Body of pancreas (tissue), 4 donors: Measurements from ENCODE around the gene PPP1CA. TPM values are rescaled to one million over a fixed set of nuclear protein-coding genes. Genes with fewer than 3 reads are reported as not detected.
A peak's percentile ranks its signal among the peaks of the same experiment; 100 is the strongest.

Source experiments
- ATAC-seq: fragments of 150-250 bp; one replicate; pipeline ENCODE4 v1.9.1; 2016
- DNase-seq, 4 donors: peaks; one replicate each; pipeline ENCODE4 v3.0.0-alpha.2; 2019
- H3K27ac ChIP-seq, 4 donors: fragments of 200-600 bp; sonication (generic); 1 replicate in 3 of 4; 2 replicates in 1 of 4; pipeline versions ENCODE4 v1.5.1 to v1.6.1; 2016 to 2019; ENCODE audit warnings: mild to moderate bottlenecking in 1 of 4, mixed read lengths in 1 of 4, moderate library complexity in 1 of 4
- H3K27me3 ChIP-seq, 2 donors: fragments of 200-600 bp; sonication (generic); one replicate each; pipeline ENCODE4 v1.6.0; 2016; ENCODE audit warnings: mild to moderate bottlenecking in 1 of 2
- H3K36me3 ChIP-seq, 2 donors: fragments of 200-600 bp; sonication (generic); replicated peaks in 1 of 2; 2 replicates each; pipeline ENCODE4 v1.5.1; 2016; ENCODE audit warnings: low read depth in 2 of 2; ENCODE audit not compliant: insufficient read depth in 1 of 2
- H3K4me1 ChIP-seq: fragments of 200-600 bp; sonication (generic); one replicate; pipeline ENCODE4 v1.6.0; 2016
- H3K4me3 ChIP-seq, 2 donors: fragments of 200-600 bp; sonication (generic); 1 replicate in 1 of 2; 2 replicates in 1 of 2; pipeline ENCODE4 v1.5.1; 2016 to 2019
- H3K9me3 ChIP-seq, 3 donors: fragments of 200-600 bp; sonication (generic); 1 replicate in 2 of 3; 2 replicates in 1 of 3; pipeline ENCODE4 v1.5.1; 2016
- POLR2A ChIP-seq, 3 donors: fragments of 450-650 bp; IDR thresholded peaks; one replicate each; pipeline ENCODE4 v1.6.1; 2016; ENCODE audit warnings: antibody characterized with exemption in 3 of 3, mild to moderate bottlenecking in 2 of 3
- WGBS, 2 donors: methylation state at CpG; one replicate each; pipeline ENCODE4 v1.1.5; 2017; 5-methylcytosine and 5-hydroxymethylcytosine counted together
- intact Hi-C: fragments of 100-400 bp; cut with DNase I; formaldehyde crosslinking; loops from one replicate; pipeline ENCODE4 v1.15.1; 2023
- total RNA-seq, 2 donors: library from RNA; depleted of rRNA; stranded (reverse); fragments of >200 nt; gene quantifications; one replicate each; pipeline ENCODE4 v1.1.0, GENCODE V29; 2016
- TF ChIP-seq, protein P1 (sequence below), 7 experiments: fragments of 450-650 bp in 4 of 7; fragments of 200-600 bp in 3 of 7; sonication (generic) in 3 of 7; IDR thresholded peaks; one replicate each; pipeline ENCODE4 v1.5.1; 2016 to 2019; ENCODE audit warnings: antibody characterized with exemption in 7 of 7

PPP1CA gene
- total RNA-seq, 2 donors from 2014 or later: 81.1 to 104 TPM

DNA sequence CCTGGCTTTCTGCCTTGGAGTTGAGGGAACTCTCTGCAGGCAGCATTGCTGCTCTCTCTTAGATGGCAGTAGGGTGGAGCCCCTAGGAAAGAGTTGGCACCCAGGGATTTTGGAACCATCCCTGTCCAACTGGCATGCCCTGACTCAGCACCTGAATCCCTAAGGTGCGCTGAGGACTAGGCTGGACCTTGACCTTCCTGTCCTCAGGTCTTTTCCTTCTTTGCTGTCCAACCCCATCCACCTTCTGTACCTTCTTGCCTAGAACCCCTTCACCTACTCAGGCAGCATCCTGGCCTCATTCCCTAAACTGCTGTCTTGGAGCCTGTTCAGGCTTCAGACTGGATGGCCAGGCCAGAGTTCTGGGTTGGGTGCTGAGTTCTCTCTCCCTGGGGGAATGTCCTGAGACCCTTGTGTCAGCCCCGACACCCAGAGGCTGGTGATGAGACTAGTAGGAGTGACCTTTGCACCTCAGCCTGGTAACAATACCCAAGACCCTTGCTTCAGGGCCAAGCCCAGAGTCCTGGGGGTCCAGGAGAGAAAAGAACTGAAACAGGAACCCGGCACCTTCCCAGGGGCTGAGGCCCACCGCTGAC is 45.8 kb downstream of the PPP1CA start:
- Histone ChIP-seq H3K27ac (peak overlapping the region; percentile 98 to 100 (median 98)), H3K4me3 (no peak overlapping the region), H3K9me3 (no peaks in the 10 kb centered on the region), H3K27me3 (no peaks in the 10 kb centered on the region), H3K36me3 (no peaks in the 10 kb centered on the region), H3K4me1 (peaks cover 62% of the 10 kb centered on the region)
- 47 to 63% methylated on average over 2 to 4 of the region's 4 CpGs for WGBS, 2 donors
- intact Hi-C loops: no loop called here
- TF ChIP-seq, protein P1, sequence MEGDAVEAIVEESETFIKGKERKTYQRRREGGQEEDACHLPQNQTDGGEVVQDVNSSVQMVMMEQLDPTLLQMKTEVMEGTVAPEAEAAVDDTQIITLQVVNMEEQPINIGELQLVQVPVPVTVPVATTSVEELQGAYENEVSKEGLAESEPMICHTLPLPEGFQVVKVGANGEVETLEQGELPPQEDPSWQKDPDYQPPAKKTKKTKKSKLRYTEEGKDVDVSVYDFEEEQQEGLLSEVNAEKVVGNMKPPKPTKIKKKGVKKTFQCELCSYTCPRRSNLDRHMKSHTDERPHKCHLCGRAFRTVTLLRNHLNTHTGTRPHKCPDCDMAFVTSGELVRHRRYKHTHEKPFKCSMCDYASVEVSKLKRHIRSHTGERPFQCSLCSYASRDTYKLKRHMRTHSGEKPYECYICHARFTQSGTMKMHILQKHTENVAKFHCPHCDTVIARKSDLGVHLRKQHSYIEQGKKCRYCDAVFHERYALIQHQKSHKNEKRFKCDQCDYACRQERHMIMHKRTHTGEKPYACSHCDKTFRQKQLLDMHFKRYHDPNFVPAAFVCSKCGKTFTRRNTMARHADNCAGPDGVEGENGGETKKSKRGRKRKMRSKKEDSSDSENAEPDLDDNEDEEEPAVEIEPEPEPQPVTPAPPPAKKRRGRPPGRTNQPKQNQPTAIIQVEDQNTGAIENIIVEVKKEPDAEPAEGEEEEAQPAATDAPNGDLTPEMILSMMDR (IDR thresholded peaks at IDR 0.05): no peak
- no peak for TF ChIP-seq POLR2A (IDR thresholded peaks at IDR 0.05)
- ATAC-seq (no peak), DNase-seq (no peak)

DNA sequence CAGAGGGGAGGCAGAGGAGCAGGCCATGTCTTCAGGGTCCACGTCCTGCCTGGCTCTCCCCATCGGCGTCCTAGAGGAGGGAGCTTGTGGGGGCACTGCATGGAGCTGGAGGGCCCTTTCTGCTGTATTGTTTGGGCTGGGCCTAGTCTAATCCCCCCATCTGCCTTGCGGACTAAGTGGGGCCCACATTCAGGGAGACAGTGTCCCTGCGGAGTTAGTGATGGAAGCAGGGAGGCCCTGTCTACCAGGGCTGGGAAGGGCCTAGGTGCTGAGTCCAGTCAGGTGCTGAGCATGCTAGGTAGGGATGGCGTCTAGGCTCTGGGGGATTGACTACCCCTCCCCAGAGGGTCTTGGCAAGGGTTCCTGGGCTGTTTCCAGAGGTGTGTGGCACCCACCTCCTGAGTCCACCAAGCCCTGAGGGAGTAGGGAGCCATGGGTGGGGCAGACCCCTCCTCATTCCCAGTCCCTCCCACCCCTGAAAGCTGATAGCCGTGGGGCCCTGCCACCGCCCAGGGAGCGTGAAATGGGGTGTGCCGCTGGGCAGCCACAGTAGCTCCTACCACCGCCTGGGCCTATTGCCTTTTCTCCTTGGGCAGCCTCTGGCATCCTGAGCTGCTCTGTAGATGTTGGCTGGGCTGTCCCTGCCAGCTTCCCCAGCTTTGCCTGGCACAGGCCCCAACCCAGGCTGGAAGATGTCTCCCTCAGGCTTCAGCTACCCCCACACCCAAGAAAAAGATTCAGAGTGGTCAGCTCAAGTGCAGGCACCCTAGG is 46.5 kb downstream of the PPP1CA start:
- no peaks in the 10 kb centered on the region for H3K27me3 ChIP-seq
- DNase-seq: peak in 1 of 4 donors; percentile 30
- peaks cover 67% of the 10 kb centered on the region for H3K4me1 ChIP-seq
- TF ChIP-seq POLR2A (IDR thresholded peaks at IDR 0.05): no peak
- TF ChIP-seq, protein P1 (IDR thresholded peaks at IDR 0.05): no peak
- no peak overlapping the region for H3K4me3 ChIP-seq
- no peak for ATAC-seq
- peak overlapping the region; percentile 98 to 100 (median 98) for H3K27ac ChIP-seq
- no peaks in the 10 kb centered on the region for H3K36me3 ChIP-seq
- 73 to 83% methylated on average over 2 to 11 of the region's 11 CpGs for WGBS, 2 donors
- intact Hi-C loops: no loop called here
- no peaks in the 10 kb centered on the region for H3K9me3 ChIP-seq

DNA sequence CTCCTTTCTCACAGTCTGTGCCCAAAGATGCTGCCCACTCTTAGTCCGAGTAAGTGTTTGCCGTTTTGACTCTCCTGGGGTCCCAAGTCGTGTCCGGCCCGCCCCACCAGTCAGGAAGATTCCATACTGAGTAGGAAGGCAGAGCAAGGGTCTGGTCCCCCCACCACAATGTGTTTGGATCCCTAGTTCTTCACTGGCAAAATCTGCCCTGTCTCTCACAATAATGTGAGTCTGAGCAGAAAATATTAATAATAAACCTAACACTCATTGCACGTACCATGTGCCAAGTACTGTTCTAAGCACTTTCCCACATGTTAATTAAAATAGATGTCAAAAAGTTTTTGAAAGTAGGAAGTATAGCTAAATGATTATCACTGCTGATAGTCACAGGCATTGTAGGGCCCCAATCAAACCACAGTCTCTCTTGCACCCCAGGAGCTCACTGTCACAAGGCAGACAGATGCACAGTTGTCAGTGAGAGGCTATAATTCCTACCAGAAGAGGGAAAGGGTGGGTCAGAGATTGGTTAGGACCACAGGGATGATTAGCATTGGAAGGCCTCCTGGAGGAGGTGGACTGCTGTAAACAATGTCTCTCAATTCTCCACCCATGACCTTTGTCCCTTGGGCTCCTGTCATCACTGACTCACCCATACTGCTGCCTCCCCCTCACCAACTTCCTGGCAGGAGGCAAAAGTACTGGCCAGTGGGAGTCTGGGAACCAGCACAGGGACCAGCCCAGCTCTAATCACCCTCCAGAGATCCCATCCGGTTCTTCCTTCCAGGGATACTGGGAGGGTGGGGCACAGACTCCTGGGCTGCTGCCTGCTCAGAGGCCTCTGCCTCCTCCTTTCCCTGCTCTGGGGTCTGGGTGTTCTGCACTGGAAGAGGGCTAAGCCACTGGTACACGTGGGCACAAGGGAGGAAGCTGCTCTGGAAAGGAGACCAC is 47.3 kb downstream of the PPP1CA start:
- Histone ChIP-seq H3K4me1 (peaks cover 75% of the 10 kb centered on the region), H3K27ac (peak overlapping the region; percentile 98 to 100 (median 98)), H3K36me3 (no peaks in the 10 kb centered on the region), H3K9me3 (no peaks in the 10 kb centered on the region), H3K27me3 (no peaks in the 10 kb centered on the region), H3K4me3 (peak overlapping the region in 1 of 2 donors; percentile 62)
- whole genome bisulfite sequencing, 2 donors: 3 to 14% methylated on average over 5 to 7 of the region's 8 CpGs
- no peak for TF ChIP-seq POLR2A (IDR thresholded peaks at IDR 0.05)
- TF ChIP-seq, protein P1 (IDR thresholded peaks at IDR 0.05): no peak
- peak; percentile 62 to 90 (median 75) for DNase-seq
- ATAC-seq: peak; percentile 16
- intact Hi-C loops: no loop called here

DNA sequence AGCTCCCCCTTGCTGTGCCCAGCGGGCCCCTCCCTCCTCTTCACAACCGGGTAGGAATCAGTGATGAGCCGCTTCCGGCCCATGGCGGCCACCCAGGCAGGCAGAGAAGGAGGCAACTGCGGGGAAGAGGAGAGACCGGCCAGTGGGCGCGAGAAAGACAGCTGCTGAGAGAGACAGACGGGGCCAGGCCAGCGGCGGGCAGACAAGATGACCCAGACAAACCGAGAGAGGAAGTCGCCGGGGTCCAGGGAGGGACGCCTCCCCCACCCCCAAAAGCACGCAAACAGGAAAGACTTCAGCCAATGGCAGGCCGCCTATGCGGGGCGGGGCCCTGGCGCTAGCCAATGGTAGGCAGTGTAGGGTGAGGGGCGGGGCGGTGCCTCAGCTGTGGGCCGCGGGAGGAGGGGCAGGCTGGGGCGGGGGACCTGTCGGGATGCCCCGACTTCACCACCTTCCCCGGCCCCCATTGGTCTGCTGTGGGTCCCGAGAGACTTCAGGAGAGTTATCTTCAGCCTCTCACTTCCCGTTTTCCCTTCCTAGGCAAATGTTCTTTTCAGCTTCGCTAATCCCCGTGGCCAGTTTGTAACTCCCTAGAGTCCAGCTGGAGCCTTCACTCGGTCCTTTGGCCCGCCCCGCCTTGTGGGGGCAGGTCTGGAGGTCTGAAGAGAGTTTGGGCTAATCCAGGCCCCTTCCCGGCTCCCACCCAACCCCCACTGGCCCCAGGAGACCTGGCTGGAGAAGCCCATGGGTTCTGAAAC is 48.2 kb downstream of the PPP1CA start, which contains the start of gene POLD4:
POLD4 (minus strand) TSS at position 230 of the 758 bp plus-strand sequence; CDS start at position 83, 147 bp downstream.
- TF ChIP-seq, protein P1 (IDR thresholded peaks at IDR 0.05): no peak
- peak; percentile 91 to 98 (median 98) for TF ChIP-seq POLR2A (IDR thresholded peaks at IDR 0.05)
- DNase-seq: peak; percentile 98 to 99 (median 99)
- Histone ChIP-seq H3K4me3 (peak within 1 kb of the TSS; percentile 37 to 62), H3K9me3 (no peaks in the 10 kb centered on the region), H3K4me1 (peaks cover 83% of the 10 kb centered on the region), H3K27ac (peak within 1 kb of the TSS; percentile 98 to 100 (median 98)), H3K36me3 (no peaks in the 10 kb centered on the region), H3K27me3 (no peaks in the 10 kb centered on the region)
- peak; percentile 88 for ATAC-seq
- intact Hi-C loops: no loop called here
- WGBS, 2 donors: 0 to 1% methylated on average over 13 to 36 of the region's 37 CpGs
